ENCODE measurements around the gene TRIM44.
"Not testable (repeated sequence)": the region's sequence is repeated elsewhere in the genome, so short reads cannot be mapped to it uniquely, and the experiment has no call there.

Gene TRIM44

GRCh38 chr11:35702126-35702525, 39.6 kb downstream of the TRIM44 start:
- no peak for DNase-seq (ENCODE audit: insufficient read length, low spot score)
- no peak for TF ChIP-seq CTCF (IDR thresholded peaks at IDR 0.05; ENCODE audit: insufficient read depth, missing control alignments)
- FAIRE-seq: no peak

- no peak for TF ChIP-seq CTCF (IDR thresholded peaks at IDR 0.05; ENCODE audit: insufficient read depth, missing control alignments)
- DNase-seq (ENCODE audit: insufficient read length, low spot score) (no peak), FAIRE-seq (no peak)
Observed at GRCh38 chr11:35709376-35709775, 46.8 kb downstream of the TRIM44 start.

DNA sequence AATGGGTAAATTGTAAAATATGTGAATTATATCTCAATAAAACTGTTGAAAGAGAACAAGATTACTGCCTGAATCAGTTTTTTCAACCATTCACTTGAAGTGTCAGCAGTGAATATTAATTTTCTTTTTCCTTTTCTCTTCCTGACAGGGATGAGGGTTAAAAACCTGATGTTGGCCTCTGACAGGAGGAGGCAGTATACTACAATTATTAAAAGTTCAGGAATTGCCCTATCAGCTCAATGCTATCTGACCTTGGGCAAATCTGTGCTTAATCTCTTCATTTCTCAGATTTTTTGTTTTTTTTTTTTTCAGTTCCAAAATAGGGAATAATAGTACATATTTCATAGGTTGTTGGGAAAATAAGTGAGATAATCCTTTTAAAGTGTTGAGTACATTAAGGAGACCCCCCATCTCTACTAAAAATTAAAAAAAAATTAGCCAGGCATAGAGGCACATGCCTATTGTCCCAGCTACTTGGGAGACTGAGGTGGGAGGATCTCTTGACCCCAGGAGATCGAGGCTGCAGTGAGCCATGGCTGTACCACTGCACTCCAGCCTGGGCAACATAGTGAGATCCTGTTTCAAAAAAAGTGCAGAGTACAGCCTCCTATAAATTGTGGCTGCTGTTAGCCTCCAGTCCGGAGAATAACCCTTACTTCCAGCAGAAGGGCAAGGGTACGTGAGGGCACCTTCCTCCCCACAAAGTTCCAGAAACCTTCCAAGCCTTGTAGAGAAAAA, 48.8 kb downstream of the TRIM44 start:
- TF ChIP-seq CTCF (IDR thresholded peaks at IDR 0.05; ENCODE audit: insufficient read depth, missing control alignments): peak; percentile 28
- FAIRE-seq: no peak
- DNase-seq (ENCODE audit: insufficient read length, low spot score): no peak

GRCh38 chr11:35711924-35712323, 49.3 kb downstream of the TRIM44 start:
- TF ChIP-seq CTCF (IDR thresholded peaks at IDR 0.05; ENCODE audit: insufficient read depth, missing control alignments): no peak
- DNase-seq (ENCODE audit: insufficient read length, low spot score) (no peak), FAIRE-seq (no peak)

- DNase-seq (ENCODE audit: insufficient read length, low spot score) (no peak), FAIRE-seq (no peak)
- TF ChIP-seq CTCF (IDR thresholded peaks at IDR 0.05; ENCODE audit: insufficient read depth, missing control alignments): no peak
Observed at GRCh38 chr11:35712533-35712932, 50.0 kb downstream of the TRIM44 start.

GRCh38 chr11:35714882-35715627, 52.5 kb downstream of the TRIM44 start:
- FAIRE-seq (no peak), DNase-seq (ENCODE audit: insufficient read length, low spot score) (no peak)
- no peak for TF ChIP-seq CTCF (IDR thresholded peaks at IDR 0.05; ENCODE audit: insufficient read depth, missing control alignments)

DNA sequence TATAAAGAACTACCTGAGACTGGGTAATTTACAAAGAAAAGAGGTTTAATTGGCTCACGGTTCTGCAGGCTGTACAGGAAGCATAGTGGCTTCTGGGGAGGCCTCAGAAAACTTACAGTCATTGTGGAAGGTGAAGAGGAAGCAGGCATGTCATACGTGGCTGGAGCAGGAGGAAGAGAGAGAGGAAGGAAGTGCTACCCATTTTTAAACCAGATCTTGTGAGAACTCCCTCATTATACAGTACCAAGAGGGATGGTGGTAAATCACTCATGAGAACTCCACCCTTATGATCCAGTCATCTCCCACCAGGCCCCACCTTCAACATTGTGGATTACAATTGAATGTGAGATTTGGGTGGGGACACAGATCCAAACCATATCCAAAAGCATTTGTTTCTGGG, 53.1 kb downstream of the TRIM44 start:
- not testable (repeated sequence) for DNase-seq (ENCODE audit: insufficient read length, low spot score); FAIRE-seq

Data from D721Med (cell line).